ENCODE data around the gene TCEAL1.

TCEAL1 gene, protein sequence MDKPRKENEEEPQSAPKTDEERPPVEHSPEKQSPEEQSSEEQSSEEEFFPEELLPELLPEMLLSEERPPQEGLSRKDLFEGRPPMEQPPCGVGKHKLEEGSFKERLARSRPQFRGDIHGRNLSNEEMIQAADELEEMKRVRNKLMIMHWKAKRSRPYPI
- long read RNA-seq, result 0 reads

DNA sequence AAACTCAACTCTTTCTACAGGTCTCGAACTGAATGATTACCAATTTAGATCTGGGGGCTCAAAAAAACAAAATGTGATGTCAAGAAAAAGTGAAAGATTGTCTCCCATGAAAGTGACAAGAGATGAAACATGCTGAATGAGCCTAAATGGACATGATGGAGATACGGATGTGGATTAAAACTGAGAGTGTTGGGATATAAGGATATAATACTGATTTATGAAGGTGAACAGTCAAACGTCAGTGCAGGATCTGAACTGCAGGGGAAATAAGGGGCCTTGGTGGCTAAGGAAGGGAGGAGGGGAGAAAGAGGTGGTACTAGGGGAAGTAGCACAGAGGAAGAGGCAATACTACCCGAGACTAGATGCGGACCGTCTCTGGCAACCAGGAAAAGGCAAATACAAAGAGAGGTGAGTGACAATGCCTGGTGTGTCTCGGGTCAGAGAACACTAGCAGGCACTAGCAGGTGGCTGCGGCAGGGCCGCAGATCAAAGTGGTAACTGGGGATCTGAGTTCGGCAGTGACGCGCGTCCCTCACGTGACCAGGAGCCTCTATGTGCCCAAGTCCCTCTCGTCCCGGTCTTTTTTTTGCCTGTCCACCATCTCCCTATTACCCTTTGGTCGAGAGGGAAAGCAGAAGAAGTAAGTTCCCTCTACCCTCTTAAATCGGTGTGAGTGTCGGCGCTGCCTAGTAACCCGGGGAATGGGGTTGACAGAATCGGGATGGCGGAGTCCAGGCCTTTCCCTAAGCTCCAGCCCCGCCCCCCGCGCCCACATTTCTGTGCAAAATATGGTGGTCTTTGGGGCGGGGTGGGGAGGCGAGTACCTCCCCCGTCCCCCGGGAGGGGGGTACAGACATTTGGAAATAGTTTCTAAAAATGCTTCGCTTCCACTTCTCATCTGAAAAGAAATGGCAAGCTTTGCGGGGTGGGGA is at the start of gene TCEAL1:
Gene TCEAL1, plus strand, starts transcription at position 590 of the 932 bp plus-strand sequence. CDS start 942 bp downstream, outside the sequence.
- no peak for DNase-seq (ENCODE audit: low read depth in 1 of 2, low spot score in 1 of 2)
- H3K27ac ChIP-seq (replicated peaks), result no peak within 1 kb of the TSS
- TF ChIP-seq, protein P1, sequence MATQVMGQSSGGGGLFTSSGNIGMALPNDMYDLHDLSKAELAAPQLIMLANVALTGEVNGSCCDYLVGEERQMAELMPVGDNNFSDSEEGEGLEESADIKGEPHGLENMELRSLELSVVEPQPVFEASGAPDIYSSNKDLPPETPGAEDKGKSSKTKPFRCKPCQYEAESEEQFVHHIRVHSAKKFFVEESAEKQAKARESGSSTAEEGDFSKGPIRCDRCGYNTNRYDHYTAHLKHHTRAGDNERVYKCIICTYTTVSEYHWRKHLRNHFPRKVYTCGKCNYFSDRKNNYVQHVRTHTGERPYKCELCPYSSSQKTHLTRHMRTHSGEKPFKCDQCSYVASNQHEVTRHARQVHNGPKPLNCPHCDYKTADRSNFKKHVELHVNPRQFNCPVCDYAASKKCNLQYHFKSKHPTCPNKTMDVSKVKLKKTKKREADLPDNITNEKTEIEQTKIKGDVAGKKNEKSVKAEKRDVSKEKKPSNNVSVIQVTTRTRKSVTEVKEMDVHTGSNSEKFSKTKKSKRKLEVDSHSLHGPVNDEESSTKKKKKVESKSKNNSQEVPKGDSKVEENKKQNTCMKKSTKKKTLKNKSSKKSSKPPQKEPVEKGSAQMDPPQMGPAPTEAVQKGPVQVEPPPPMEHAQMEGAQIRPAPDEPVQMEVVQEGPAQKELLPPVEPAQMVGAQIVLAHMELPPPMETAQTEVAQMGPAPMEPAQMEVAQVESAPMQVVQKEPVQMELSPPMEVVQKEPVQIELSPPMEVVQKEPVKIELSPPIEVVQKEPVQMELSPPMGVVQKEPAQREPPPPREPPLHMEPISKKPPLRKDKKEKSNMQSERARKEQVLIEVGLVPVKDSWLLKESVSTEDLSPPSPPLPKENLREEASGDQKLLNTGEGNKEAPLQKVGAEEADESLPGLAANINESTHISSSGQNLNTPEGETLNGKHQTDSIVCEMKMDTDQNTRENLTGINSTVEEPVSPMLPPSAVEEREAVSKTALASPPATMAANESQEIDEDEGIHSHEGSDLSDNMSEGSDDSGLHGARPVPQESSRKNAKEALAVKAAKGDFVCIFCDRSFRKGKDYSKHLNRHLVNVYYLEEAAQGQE (IDR thresholded peaks at IDR 0.05; ENCODE audit: insufficient replicate concordance, low read depth), result no peak
- no peak for TF ChIP-seq GABPA (IDR thresholded peaks at IDR 0.05; ENCODE audit: low read depth)
- H3K4me3 ChIP-seq (replicated peaks; ENCODE audit: insufficient read depth, low read length), result peak within 1 kb of the TSS; percentile 30
- peaks cover 19% of the 10 kb centered on the region for H3K27me3 ChIP-seq (ENCODE audit: insufficient read depth, poor library complexity, severe bottlenecking)

DNA sequence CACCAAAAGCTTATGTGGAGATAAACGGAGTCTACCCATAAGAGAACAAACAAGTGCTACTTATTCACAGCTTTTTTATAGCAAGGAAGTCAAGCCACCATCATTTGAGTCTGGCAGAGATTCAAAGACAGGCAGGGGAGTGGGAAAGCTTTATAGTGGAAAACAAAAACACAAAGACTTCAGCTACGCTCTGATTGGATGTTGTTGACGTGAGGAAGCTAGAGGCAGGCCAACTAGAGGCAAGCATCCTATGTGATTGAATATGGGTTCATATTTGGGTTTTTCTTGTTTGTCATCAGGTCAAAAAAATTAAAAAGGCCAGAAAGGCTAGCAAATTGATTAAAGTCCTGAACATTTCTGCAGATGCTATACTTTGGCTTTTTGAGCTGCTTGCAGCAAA is 44.2 kb upstream of the TCEAL1 start:
- Histone ChIP-seq H3K27ac (replicated peaks) (no peak overlapping the region), H3K4me3 (replicated peaks; ENCODE audit: insufficient read depth, low read length) (no peak overlapping the region), H3K27me3 (ENCODE audit: insufficient read depth, poor library complexity, severe bottlenecking) (peaks cover 11% of the 10 kb centered on the region)
- TF ChIP-seq POLR2AphosphoS5 (IDR thresholded peaks at IDR 0.05; ENCODE audit: low read depth), result no peak
- TF ChIP-seq SPI1 (IDR thresholded peaks at IDR 0.05; ENCODE audit: borderline replicate concordance, low read depth), result no peak
- TF ChIP-seq GABPA (IDR thresholded peaks at IDR 0.05; ENCODE audit: low read depth), result no peak
- TF ChIP-seq, protein P1 (IDR thresholded peaks at IDR 0.05; ENCODE audit: insufficient replicate concordance, low read depth), result no peak
- TF ChIP-seq, protein P2, sequence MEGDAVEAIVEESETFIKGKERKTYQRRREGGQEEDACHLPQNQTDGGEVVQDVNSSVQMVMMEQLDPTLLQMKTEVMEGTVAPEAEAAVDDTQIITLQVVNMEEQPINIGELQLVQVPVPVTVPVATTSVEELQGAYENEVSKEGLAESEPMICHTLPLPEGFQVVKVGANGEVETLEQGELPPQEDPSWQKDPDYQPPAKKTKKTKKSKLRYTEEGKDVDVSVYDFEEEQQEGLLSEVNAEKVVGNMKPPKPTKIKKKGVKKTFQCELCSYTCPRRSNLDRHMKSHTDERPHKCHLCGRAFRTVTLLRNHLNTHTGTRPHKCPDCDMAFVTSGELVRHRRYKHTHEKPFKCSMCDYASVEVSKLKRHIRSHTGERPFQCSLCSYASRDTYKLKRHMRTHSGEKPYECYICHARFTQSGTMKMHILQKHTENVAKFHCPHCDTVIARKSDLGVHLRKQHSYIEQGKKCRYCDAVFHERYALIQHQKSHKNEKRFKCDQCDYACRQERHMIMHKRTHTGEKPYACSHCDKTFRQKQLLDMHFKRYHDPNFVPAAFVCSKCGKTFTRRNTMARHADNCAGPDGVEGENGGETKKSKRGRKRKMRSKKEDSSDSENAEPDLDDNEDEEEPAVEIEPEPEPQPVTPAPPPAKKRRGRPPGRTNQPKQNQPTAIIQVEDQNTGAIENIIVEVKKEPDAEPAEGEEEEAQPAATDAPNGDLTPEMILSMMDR (IDR thresholded peaks at IDR 0.05; ENCODE audit: insufficient read depth, low read length), result no peak
- no peak for DNase-seq (ENCODE audit: low read depth in 1 of 2, low spot score in 1 of 2)

DNA sequence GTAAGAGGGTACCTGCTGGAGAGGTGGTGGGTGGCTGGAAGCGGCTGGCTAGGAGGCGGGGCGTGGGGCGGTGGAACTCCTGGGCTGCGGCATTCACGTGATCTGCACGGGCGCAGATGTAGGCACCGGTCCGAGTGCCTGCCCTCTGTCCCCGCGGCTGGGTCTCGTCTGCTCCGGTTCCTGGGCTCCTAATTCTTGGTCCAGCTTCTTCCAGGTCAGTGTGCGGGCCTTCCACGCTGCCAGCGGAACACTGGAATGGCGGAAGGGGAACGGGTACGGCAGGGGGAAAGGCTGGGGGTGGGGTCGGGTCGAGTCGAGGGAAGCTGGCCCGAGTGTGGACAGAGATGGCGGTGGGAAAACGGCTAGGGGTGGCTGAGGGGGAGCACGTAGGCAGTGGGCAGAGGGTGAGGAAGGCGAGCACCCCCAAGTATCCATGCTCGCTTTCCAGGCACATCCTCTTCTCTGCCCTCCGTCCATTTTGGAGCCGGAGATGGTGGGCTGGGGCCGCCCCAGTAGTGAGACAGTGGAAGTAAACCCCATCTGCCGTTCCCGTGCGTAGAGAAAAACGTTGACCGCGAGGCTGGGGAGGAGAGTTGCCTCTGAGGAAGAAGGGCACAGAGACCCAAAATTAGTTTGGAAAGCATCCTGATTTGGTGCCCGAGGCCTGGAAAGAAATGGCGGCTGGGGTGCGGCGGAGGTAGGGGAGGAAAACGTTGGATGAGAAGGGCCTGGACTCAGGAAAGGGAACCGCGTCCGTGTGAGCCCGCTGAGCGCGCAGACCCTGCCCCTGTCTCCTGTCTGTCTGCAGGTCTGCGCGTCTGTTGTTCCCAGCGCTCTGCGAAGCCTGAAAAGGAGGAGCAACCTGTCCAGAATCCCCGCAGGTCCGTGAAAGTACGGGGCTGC is 43.1 kb upstream of the TCEAL1 start, which contains the start of gene TCEAL4:
Gene TCEAL4, plus strand, starts transcription at position 105 of the 903 bp plus-strand sequence. CDS start 1,161 bp downstream, outside the sequence.
- Histone ChIP-seq H3K27me3 (ENCODE audit: insufficient read depth, poor library complexity, severe bottlenecking) (peaks cover 9% of the 10 kb centered on the region), H3K27ac (replicated peaks) (no peak within 1 kb of the TSS), H3K4me3 (replicated peaks; ENCODE audit: insufficient read depth, low read length) (peak within 1 kb of the TSS; percentile 60)
- TF ChIP-seq POLR2AphosphoS5 (IDR thresholded peaks at IDR 0.05; ENCODE audit: low read depth), result no peak
- TF ChIP-seq, protein P2 (IDR thresholded peaks at IDR 0.05; ENCODE audit: insufficient read depth, low read length), result no peak
- no peak for TF ChIP-seq SPI1 (IDR thresholded peaks at IDR 0.05; ENCODE audit: borderline replicate concordance, low read depth)
- TF ChIP-seq, protein P1 (IDR thresholded peaks at IDR 0.05; ENCODE audit: insufficient replicate concordance, low read depth), result no peak
- no peak for TF ChIP-seq GABPA (IDR thresholded peaks at IDR 0.05; ENCODE audit: low read depth)
- no peak for DNase-seq (ENCODE audit: low read depth in 1 of 2, low spot score in 1 of 2)

All from HL-60 (cell line).